ENCODE data around the gene WWOX.

WWOX gene

GRCh38 chr16:78791011-78791410 lies 691.6 kb downstream of the WWOX start:
- no peak for TF ChIP-seq CTCF (IDR thresholded peaks at IDR 0.05; ENCODE audit: low read depth, low read length)
- no peak for TF ChIP-seq POLR2A (IDR thresholded peaks at IDR 0.05; ENCODE audit: extremely low read depth, insufficient read length)
- no peak for TF ChIP-seq MAX (IDR thresholded peaks at IDR 0.05; ENCODE audit: low read depth, low read length)
- no peak for TF ChIP-seq MYC (IDR thresholded peaks at IDR 0.05; ENCODE audit: low read depth, low read length)
- no peak for DNase-seq (ENCODE audit: low read depth)
- H3K4me3 ChIP-seq (ENCODE audit: low read depth, low read length), result no peak overlapping the region

DNA sequence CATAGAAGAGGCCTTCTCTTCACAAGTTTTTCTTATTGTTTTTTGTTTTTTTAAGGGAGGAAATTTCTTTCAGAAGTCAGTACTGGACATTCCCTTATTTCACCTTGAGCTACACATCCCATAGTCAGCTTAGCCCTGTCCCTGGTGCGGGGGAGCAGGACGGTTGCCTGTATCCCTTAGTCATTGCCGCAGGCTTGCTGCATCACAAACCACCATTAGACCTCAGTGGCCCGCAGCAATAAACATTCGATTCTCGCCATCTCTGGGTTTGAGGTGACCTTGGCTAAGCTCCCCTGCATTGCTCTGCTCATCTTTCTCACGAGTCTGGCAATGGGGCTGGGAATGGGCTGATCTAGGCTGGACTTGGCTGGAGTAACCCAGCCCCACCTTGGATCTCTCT lies 692.5 kb downstream of the WWOX start:
- H3K4me3 ChIP-seq (ENCODE audit: low read depth, low read length), result no peak overlapping the region
- DNase-seq (ENCODE audit: low read depth), result peak; percentile 56
- TF ChIP-seq MAX (IDR thresholded peaks at IDR 0.05; ENCODE audit: low read depth, low read length), result no peak
- no peak for TF ChIP-seq POLR2A (IDR thresholded peaks at IDR 0.05; ENCODE audit: extremely low read depth, insufficient read length)
- TF ChIP-seq CTCF (IDR thresholded peaks at IDR 0.05; ENCODE audit: low read depth, low read length), result no peak
- TF ChIP-seq MYC (IDR thresholded peaks at IDR 0.05; ENCODE audit: low read depth, low read length), result no peak

GRCh38 chr16:78792952-78793351 lies 693.5 kb downstream of the WWOX start:
- no peak for TF ChIP-seq POLR2A (IDR thresholded peaks at IDR 0.05; ENCODE audit: extremely low read depth, insufficient read length)
- TF ChIP-seq CTCF (IDR thresholded peaks at IDR 0.05; ENCODE audit: low read depth, low read length), result no peak
- no peak for TF ChIP-seq MAX (IDR thresholded peaks at IDR 0.05; ENCODE audit: low read depth, low read length)
- TF ChIP-seq MYC (IDR thresholded peaks at IDR 0.05; ENCODE audit: low read depth, low read length), result no peak
- no peak for DNase-seq (ENCODE audit: low read depth)
- H3K4me3 ChIP-seq (ENCODE audit: low read depth, low read length), result no peak overlapping the region

GRCh38 chr16:78794581-78795250 lies 695.3 kb downstream of the WWOX start:
- DNase-seq (ENCODE audit: low read depth), result no peak
- H3K4me3 ChIP-seq (ENCODE audit: low read depth, low read length), result no peak overlapping the region
- no peak for TF ChIP-seq MAX (IDR thresholded peaks at IDR 0.05; ENCODE audit: low read depth, low read length)
- no peak for TF ChIP-seq POLR2A (IDR thresholded peaks at IDR 0.05; ENCODE audit: extremely low read depth, insufficient read length)
- TF ChIP-seq CTCF (IDR thresholded peaks at IDR 0.05; ENCODE audit: low read depth, low read length), result no peak
- no peak for TF ChIP-seq MYC (IDR thresholded peaks at IDR 0.05; ENCODE audit: low read depth, low read length)

DNA sequence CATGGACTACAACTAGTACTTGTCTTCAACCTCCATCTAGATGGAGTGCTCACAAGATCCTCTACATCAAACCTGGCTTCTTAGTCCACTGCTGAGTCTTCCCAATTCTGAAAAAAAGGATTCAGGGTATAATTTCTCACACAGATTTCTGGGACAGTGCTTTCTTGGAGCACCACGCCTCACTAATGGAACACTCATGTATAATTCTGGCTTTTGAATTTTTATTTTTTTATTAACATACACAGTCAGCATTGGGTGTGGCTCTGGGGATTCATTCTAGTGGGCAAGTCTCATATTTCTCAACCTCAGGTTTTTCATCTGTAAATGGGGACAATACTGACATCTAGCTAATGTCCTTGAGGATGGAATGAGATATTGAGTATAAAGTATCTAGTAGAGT lies 696.0 kb downstream of the WWOX start:
- no peak for DNase-seq (ENCODE audit: low read depth)
- no peak for TF ChIP-seq POLR2A (IDR thresholded peaks at IDR 0.05; ENCODE audit: extremely low read depth, insufficient read length)
- TF ChIP-seq CTCF (IDR thresholded peaks at IDR 0.05; ENCODE audit: low read depth, low read length), result no peak
- no peak for TF ChIP-seq MAX (IDR thresholded peaks at IDR 0.05; ENCODE audit: low read depth, low read length)
- TF ChIP-seq MYC (IDR thresholded peaks at IDR 0.05; ENCODE audit: low read depth, low read length), result no peak
- H3K4me3 ChIP-seq (ENCODE audit: low read depth, low read length), result no peak overlapping the region

Data from NB4 (cell line).